GM18907 (cell line): Measurements from ENCODE around the gene SMAD3.

ENCODE experiments used
- ATAC-seq: cut with Tn5 transposase; IDR thresholded peaks from one replicate; pipeline ENCODE4 v1.9.1; 2021; ENCODE audit warnings: mild to moderate bottlenecking, moderate library complexity; ENCODE audit not compliant: unreplicated experiment

Gene SMAD3

GRCh38 chr15:67192185-67192820 is 126.9 kb downstream of the SMAD3 start:
- ATAC-seq, result no peak

- ATAC-seq, result no peak
Measured at GRCh38 chr15:67193223-67193990, 128.0 kb downstream of the SMAD3 start.

GRCh38 chr15:67194171-67195114 is 129.0 kb downstream of the SMAD3 start:
- ATAC-seq, result no peak

GRCh38 chr15:67195305-67195704 is 129.9 kb downstream of the SMAD3 start:
- ATAC-seq, result no peak

- ATAC-seq, result no peak
Measured at GRCh38 chr15:67196222-67196621, 130.8 kb downstream of the SMAD3 start.

GRCh38 chr15:67196672-67197363 is 131.4 kb downstream of the SMAD3 start:
- ATAC-seq, result no peak

GRCh38 chr15:67197364-67197695 is 131.9 kb downstream of the SMAD3 start:
- no peak for ATAC-seq

- no peak for ATAC-seq
Measured at GRCh38 chr15:67198157-67198754, 132.9 kb downstream of the SMAD3 start.

GRCh38 chr15:67199391-67199790 is 134.0 kb downstream of the SMAD3 start:
- ATAC-seq, result no peak

- no peak for ATAC-seq
Measured at GRCh38 chr15:67199881-67200763, 134.7 kb downstream of the SMAD3 start.

- no peak for ATAC-seq
Measured at GRCh38 chr15:67201136-67201535, 135.7 kb downstream of the SMAD3 start.

GRCh38 chr15:67202091-67202490 is 136.7 kb downstream of the SMAD3 start:
- ATAC-seq, result no peak

GRCh38 chr15:67202991-67203390 is 137.6 kb downstream of the SMAD3 start:
- ATAC-seq, result no peak

GRCh38 chr15:67207555-67208207 is 142.3 kb downstream of the SMAD3 start:
- no peak for ATAC-seq

GRCh38 chr15:67208396-67208795 is 143.0 kb downstream of the SMAD3 start:
- no peak for ATAC-seq

- no peak for ATAC-seq
Measured at GRCh38 chr15:67210555-67211168, 145.3 kb downstream of the SMAD3 start.

- ATAC-seq, result no peak
Measured at GRCh38 chr15:67212684-67213367, 147.4 kb downstream of the SMAD3 start.

GRCh38 chr15:67215102-67215501 is 149.7 kb downstream of the SMAD3 start:
- no peak for ATAC-seq
